ENCODE data around the gene ELMO1.

The ELMO1 gene

GRCh38 chr7:37212051-37212450 lies 236.6 kb downstream of the ELMO1 start:
- Histone ChIP-seq H3K9me3 (ENCODE audit: control insufficient read depth, insufficient read depth, low read length) (no peaks in the 10 kb centered on the region), H3F3A (ENCODE audit: control insufficient read depth, insufficient read depth) (no peaks in the 10 kb centered on the region), H3K4me2 (ENCODE audit: low read length) (no peak overlapping the region), H3K4me3 (ENCODE audit: low read length) (no peak overlapping the region), H3K27me3 (ENCODE audit: control insufficient read depth, low read length) (no peaks in the 10 kb centered on the region), H4K20me1 (ENCODE audit: control insufficient read depth, insufficient read depth, low read depth, low read length) (no peaks in the 10 kb centered on the region), H3K79me2 (ENCODE audit: control insufficient read depth, low read length) (no peaks in the 10 kb centered on the region), H3K36me3 (ENCODE audit: control insufficient read depth, low read length) (peaks cover 21% of the 10 kb centered on the region), H3K4me1 (ENCODE audit: control insufficient read depth, low read length) (no peaks in the 10 kb centered on the region), H3K27ac (ENCODE audit: low read depth, low read length) (no peak overlapping the region), H3K9me2 (replicated peaks; ENCODE audit: control insufficient read depth, low read length) (no peaks in the 10 kb centered on the region)
- TF ChIP-seq EZH2phosphoT487 (IDR thresholded peaks at IDR 0.05; ENCODE audit: borderline replicate concordance, low read length): no peak
- TF ChIP-seq CTCF (IDR thresholded peaks at IDR 0.05; ENCODE audit: low read depth, low read length, poor library complexity, severe bottlenecking): no peak

- Histone ChIP-seq H4K20me1 (ENCODE audit: control insufficient read depth, insufficient read depth, low read depth, low read length) (no peaks in the 10 kb centered on the region), H3K79me2 (ENCODE audit: control insufficient read depth, low read length) (no peaks in the 10 kb centered on the region), H3K9me3 (ENCODE audit: control insufficient read depth, insufficient read depth, low read length) (no peaks in the 10 kb centered on the region), H3K27me3 (ENCODE audit: control insufficient read depth, low read length) (no peaks in the 10 kb centered on the region), H3K4me2 (ENCODE audit: low read length) (no peak overlapping the region), H3F3A (ENCODE audit: control insufficient read depth, insufficient read depth) (no peaks in the 10 kb centered on the region), H3K4me3 (ENCODE audit: low read length) (no peak overlapping the region), H3K9me2 (replicated peaks; ENCODE audit: control insufficient read depth, low read length) (no peaks in the 10 kb centered on the region), H3K4me1 (ENCODE audit: control insufficient read depth, low read length) (no peaks in the 10 kb centered on the region), H3K36me3 (ENCODE audit: control insufficient read depth, low read length) (peaks cover 19% of the 10 kb centered on the region), H3K27ac (ENCODE audit: low read depth, low read length) (no peak overlapping the region)
- TF ChIP-seq CTCF (IDR thresholded peaks at IDR 0.05; ENCODE audit: low read depth, low read length, poor library complexity, severe bottlenecking) (no peak), EZH2phosphoT487 (IDR thresholded peaks at IDR 0.05; ENCODE audit: borderline replicate concordance, low read length) (no peak)
Observed at GRCh38 chr7:37211097-37211880, 237.4 kb downstream of the ELMO1 start.

GRCh38 chr7:37209195-37209594 lies 239.5 kb downstream of the ELMO1 start:
- Histone ChIP-seq H3K79me2 (ENCODE audit: control insufficient read depth, low read length) (no peaks in the 10 kb centered on the region), H3K36me3 (ENCODE audit: control insufficient read depth, low read length) (peaks cover 31% of the 10 kb centered on the region), H3K4me2 (ENCODE audit: low read length) (no peak overlapping the region), H3K9me3 (ENCODE audit: control insufficient read depth, insufficient read depth, low read length) (no peaks in the 10 kb centered on the region), H3K4me1 (ENCODE audit: control insufficient read depth, low read length) (no peaks in the 10 kb centered on the region), H4K20me1 (ENCODE audit: control insufficient read depth, insufficient read depth, low read depth, low read length) (no peaks in the 10 kb centered on the region), H3K9me2 (replicated peaks; ENCODE audit: control insufficient read depth, low read length) (no peaks in the 10 kb centered on the region), H3K27ac (ENCODE audit: low read depth, low read length) (no peak overlapping the region), H3K27me3 (ENCODE audit: control insufficient read depth, low read length) (no peaks in the 10 kb centered on the region), H3K4me3 (ENCODE audit: low read length) (no peak overlapping the region), H3F3A (ENCODE audit: control insufficient read depth, insufficient read depth) (no peaks in the 10 kb centered on the region)
- TF ChIP-seq EZH2phosphoT487 (IDR thresholded peaks at IDR 0.05; ENCODE audit: borderline replicate concordance, low read length) (no peak), CTCF (IDR thresholded peaks at IDR 0.05; ENCODE audit: low read depth, low read length, poor library complexity, severe bottlenecking) (no peak)
